ENCODE data around the gene SMYD3.

The SMYD3 gene

DNA sequence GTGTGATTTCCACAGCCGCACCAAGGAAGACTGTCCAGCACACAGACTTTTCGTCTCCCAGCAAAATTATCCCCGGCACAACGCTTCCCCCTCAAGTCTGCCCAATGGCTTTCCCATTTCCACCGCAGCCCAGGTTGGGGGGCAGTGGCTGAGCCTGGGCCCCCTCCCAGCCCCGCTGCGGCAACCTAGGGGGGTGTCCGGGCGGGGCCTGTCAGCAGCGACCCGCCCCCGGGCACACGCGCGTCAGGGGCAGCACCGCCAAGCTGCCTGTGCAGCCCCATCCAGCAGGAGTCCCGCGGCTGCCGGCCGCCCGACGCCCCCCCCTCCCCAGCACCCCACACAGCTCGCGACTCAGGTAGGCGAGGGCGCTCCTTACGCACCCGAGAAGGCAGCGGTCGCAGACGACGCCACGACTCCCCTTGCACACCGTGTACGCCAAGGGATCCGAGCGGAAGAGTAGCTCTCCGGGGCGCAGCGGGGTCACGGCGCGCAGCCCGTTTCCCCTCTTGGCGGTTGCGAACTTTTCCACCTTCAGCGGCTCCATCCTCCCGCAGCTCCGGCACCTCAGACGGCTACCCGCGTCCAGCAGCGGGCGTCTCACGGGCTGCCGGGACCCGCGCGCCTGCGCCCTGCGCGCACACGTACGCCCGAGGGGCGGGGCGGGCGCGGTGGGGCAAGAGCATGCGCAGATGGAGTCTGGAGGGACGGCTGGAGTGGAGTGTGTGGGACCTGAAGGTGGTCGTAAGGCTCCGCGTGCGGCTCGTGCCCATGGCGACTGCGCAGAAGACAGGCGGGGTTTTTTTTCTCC is at the start of gene SMYD3:
SMYD3 (minus strand) TSS at position 606 of the 808 bp plus-strand sequence.
- peak; percentile 85 for DNase-seq

DNA sequence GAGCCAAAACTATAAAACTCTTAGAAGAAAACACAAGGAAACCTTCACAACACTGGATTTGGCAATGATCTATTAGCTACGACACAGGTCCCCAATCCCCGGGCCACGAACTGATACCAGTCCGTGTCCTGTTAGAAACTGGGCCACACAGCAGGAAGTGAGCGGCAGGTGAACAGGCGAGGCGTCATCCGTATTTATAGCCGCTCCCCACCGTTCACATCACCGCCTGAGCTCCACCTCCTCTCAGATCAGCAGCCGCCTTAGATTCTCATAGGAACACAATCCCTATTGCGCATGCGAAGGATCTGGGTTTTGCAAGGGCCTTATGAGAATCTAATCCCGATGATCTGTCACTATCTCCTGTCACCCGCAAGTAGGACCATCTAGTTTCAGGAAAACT is 47.1 kb upstream of the SMYD3 start:
- no peak for DNase-seq

DNA sequence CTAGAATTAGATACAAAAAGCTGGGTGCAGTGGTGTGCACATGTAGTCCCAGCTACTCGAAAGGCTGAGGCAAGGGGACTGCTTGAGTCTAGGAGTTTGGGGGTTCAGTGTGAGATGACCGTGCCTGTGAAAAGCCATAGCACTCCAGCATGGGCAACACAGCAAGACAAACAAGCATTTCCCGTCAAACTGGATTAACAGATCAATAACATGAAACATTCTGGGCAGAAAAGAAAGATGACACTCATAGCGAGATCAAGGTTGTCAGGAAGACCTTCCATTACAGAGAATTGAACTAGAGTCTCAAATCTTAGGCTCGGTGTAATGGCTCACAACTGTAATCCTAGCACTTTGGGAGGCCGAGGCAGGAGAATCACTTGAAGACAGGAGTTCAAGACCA is 45.0 kb upstream of the SMYD3 start:
- no peak for DNase-seq

DNA sequence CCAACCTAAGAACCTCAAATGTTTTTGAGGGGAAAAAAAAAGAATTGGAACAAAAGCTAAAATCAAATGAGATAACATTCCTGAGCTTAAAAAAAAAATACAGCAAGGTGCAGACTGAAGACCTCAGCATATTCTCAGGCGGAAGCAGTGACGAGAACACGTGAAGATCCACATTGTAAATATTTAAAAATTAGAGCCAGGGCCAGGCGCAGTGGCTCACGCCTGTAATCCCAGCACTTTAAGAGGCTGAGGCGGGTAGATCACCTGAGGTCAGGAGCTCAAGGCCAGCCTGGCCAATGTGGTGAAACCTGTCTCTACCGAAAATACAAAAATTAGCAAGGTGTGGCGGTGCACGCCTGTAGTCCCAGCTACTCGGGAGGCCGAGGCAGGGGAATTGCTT is 43.3 kb upstream of the SMYD3 start:
- DNase-seq, result no peak

DNA sequence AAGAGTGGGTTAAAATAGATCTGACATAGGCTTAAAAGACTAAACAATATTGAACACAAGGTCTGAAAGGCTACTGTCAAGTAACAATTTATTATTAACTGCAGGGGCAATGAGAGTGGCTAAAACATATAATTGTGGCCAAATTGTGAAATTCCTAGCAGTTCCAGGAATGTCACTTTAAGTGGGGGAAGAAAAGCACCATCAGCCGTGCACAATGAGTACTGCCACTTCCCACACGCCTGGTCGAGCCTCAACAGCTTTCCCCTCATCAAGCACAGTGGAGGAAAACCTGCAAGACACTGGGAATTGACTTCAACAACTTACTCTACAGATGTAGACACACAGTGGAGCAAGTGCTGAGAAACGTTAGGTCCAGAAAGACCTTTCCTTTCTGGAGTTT is 42.6 kb upstream of the SMYD3 start:
- no peak for DNase-seq

DNA sequence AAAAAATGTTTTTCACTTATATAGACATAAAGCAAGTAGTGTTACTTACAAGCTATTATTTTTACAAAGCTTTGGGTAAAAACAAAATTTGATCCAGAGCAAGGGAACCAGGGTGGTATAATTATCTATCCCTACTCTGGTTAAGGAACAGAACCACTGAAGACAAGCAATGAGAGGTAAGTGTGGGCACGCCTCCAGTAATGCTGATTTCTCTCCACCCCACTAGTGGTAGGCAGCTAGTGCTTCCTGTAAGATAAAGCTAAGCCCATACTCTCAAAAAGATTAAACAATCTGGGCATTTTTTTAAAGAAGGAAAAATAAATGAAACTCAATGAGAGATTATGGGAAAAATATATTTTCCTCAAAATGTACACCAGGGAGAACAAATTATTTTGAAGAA is 36.9 kb upstream of the SMYD3 start:
- DNase-seq, result no peak

DNA sequence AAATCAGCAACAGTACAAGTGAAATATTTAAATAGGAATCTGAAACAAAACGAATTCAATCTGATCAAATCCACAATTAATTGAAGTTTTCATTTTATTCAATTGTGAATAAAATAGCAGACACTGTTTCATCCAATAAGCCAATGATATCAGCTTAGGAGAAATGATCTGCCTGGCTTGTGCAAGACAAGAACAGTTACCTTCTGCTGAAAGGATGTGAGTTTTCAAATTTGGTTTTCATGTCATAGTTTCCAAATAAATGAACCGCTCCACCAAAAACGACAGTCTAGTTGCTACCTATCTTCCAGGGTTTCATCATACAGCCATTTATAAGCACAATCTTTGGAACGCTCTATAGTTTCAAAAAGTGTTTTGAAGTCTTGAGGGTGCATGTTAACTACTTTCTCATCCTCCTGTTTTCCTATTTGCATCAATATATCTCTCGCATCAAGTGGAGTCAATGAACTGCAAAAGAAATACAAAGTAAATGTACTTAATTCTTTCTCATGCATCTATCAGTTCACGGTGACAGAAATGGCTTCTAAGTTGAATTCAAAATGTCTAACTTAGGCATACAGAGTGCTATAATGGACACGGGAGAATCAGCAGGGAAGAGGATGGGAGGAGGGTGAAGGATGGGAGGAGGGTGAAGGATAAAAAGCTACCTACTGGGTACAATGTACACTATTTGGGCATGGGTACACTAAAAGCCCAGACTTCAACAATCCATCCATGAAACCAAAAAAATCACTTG is 33.8 kb upstream of the SMYD3 start:
- DNase-seq, result no peak

DNA sequence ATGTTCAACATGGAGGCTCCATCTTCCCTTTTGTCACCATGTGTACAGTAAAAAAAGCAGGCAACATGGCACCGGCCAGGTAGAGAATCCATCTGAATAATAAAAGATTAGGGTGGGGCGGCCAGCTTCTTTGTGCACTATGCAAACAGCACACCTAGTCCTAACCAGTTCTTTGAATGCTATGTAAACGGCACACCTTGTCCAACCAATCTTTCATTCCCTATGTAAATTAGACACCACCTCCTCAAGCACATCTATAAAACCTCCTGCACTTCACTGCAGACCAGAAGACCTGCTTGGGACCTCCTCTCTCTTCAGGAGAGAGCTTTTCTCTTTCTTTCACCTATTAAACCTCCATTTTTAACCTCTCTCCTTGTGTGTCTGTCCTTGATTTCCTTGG is 30.8 kb upstream of the SMYD3 start:
- no peak for DNase-seq

DNA sequence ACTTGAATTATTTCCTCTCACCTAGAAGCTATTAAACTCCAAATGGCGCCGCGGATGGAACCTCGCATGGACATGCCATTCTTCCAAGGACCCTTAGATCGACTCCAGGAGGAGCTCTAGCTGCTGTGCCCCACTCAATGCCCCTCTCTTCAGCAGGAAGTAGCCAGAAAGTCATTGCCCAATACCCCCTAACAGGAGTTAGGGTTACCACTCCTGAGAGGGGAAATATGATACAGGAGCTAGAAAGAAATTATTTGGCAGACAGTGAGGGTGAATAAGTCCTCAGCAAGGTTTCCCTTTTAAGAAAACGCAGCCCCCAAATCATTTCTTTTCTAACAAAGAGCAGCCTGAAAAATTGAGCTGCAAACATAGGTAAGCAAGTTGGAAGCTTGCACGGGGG is 30.4 kb upstream of the SMYD3 start:
- no peak for DNase-seq

DNA sequence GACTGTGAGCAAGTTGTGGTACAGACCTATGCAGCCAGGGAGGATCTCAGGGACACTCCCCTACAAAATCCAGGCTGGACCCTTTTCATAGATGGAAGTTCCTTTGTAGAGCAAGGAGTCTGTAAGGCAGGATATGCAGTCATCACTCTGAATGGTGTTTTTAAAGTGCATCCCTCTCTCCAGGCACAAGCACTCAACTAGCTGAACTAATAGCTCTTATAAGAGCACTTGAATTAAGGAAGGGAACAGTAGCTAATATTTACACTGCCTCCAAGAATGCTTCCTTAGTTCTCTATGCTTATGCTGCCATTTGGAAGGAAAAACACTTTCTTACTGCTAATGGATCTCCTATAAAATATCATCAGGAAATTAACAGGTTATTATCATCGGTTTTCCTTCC is 27.0 kb upstream of the SMYD3 start:
- peak; percentile 96 for DNase-seq

DNA sequence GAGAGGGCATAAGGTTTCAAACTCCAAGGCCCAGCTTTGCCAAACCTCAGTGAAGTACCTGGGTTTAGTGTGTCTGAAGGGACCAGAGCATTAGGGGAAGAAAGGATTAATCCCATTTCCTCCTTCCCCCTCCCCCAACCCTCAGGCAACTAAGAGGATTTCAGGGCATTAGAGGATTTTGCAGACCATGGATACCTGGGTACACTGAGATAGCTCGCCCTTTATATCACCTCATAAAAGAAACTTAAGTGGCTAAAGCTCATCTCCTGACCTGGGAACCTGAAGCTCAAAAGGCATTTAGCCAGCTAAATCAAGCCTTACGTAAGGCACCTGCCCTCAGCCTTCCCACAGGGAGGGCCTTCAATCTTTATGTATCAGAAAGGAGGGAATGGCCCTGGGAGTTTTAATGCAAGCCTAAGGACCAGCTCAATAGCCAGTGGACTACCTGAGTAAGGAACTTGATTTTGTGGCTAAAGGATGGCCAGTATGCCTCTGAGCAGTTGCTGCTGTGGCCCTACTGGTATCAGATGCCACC is 26.4 kb upstream of the SMYD3 start:
- peak; percentile 88 for DNase-seq

DNA sequence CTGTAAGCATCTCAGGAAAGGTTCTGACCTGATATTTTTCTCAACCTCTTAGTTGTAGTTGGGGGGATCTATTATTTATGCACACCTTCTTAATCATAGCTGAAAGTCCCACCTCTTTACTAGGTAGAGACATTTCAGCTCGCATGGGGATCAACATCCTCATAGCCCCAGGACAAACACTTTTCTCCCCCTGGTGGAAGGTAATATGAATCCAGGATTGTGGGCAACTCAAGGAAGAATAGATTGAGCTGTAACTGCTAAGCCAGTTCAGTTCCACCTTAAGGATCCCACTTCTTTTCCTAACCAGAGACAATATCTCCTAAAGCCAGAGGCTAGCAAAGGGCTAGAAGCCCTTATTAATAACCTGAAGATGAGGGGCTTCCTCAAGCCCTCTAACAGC is 25.4 kb upstream of the SMYD3 start:
- no peak for DNase-seq

DNA sequence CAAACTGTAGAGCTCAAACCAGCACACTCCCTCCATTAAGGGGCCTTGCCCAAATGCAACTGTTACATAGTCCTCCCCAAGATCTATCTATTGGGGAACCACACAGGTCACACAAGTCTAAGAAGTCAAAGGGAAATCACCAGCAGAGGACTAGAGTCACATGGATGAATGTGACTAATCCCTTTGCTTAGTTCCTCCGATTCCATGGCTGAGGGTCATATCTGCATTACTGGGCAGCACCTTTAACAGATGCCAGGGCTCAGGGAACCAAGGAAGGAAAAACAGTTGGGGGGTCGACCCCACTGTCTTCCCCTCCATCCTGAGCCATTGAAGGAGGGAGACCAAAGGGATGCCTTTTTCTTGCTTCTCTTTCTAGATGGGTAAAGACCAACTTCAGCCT is 23.4 kb upstream of the SMYD3 start:
- DNase-seq, result no peak

DNA sequence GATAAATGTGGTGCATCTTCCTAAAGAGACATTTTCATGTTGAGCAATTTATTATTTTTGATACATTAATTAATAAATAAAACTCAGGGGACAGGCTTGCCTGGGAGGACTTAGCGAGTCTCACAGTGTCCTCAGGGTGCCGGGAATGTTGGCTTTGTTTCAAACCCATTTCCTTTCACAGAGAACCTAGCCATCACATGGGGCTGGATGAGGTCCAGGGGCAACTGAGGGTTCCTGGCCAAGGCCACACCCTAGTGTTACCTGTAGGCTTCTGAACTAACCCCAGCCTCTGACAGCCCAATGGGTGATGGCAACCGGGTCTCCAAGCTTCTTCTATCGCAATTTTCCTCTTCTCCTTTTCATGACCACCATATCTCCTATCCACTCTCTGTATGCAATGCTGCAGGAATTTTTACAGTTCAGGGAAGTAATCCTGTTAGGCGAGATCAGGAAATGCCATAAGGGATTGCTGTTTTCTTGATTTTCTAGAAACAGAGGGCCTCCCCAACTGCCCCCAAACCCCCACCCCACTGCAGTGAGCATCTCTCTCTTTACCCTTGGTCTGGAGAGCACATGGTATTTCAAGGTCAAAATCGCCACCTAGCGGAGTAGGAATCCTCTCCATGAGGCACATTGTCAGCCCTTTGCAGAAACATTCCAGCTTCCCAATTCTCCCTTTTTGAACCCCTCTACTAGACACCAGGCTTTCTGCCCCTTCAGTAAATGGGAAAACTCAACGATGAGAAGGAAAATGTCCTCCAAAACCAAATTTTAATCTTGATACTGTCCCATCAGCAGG is 22.1 kb upstream of the SMYD3 start:
- no peak for DNase-seq

DNA sequence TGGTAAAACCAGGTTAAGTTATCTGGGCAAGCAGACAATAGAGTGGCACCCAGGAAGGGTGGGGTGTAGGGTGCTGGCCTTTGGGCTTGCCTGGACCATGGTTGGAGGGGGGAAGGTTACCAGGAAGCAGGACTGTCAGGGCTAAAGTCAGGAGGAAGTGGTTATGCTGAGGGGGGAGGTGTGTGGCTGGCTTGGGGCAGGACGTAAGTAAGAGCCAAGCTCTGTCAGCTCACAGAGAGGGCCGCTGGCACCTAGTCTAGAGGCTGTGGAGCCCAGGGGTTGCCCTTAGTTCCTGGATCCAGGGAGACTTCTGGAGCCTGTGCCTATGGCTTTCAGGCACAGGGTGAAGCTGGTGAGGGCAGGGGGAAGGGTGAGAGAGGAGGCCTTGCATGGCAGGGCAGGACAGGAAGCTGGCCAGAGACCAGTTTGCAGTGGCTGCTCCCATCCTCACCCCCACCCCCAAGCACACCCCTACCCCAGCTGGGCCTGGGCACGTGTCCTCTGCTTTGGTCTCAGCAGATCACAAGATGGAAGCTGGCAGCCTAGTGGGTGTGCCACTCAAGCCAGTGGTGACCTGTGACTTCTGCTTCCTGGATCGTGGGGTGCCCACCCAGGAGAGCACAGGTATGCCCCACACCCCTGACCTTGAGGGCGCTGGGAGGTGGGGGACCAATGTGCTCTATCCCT is 20.5 kb upstream of the SMYD3 start:
- DNase-seq, result no peak

DNA sequence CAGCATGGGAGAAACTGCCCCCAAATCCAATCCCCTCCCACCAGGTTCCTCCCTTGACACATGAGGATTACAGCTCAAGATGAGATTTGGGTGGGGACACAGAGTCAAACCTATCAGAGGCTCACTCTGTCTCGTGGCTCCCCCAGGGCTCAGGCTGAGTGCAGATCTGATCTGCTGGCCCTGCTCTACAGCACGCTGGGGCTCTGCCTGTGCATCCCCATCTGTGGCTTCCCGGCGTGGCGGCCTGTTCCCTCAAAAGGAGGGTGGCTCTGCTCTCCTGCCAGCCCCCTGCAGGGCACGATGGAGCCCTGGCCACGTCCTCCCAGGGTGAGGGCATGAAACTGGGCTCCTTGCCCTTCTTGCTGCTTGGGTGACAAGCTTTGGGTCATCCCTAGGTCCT is 19.8 kb upstream of the SMYD3 start:
- no peak for DNase-seq

DNA sequence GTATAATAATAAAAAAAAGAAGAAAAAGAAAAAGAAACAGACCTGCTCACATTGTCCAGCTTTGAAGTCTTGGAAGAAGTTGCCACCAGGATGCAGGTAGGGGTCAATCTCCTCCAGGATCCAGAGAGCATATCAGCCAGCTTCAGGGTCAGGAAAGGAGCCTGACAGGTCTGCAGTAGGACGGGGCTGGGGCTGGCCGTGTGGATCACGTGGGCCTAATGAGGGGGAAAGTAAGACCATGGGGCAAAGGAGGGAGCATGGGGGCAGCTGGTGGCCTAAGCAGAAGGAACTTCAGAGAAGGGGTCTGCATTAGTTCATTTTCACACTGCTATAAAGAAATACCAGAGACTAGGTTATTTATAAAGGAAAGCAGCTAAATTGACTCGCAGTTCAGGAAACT is 19.3 kb upstream of the SMYD3 start:
- no peak for DNase-seq

DNA sequence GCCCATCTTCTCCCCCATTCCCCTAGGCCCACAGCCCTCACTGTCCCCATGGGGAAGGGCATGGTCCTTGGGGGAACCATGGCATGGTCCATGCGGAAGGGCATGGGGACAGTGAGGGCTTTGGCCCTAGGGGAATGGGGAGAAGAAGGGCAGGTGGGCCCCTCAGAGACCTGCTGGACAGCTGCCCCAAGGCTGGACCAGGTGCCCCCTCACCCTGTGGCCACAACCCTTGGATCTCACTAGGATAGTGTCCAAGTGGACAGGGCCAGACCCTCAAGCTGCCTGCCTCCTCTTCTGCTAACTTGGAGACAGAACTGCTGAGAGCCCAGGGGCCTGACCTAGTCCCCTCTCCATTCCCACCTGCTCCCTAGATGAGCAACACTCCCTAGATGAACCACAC is 12.4 kb upstream of the SMYD3 start:
- DNase-seq, result no peak

DNA sequence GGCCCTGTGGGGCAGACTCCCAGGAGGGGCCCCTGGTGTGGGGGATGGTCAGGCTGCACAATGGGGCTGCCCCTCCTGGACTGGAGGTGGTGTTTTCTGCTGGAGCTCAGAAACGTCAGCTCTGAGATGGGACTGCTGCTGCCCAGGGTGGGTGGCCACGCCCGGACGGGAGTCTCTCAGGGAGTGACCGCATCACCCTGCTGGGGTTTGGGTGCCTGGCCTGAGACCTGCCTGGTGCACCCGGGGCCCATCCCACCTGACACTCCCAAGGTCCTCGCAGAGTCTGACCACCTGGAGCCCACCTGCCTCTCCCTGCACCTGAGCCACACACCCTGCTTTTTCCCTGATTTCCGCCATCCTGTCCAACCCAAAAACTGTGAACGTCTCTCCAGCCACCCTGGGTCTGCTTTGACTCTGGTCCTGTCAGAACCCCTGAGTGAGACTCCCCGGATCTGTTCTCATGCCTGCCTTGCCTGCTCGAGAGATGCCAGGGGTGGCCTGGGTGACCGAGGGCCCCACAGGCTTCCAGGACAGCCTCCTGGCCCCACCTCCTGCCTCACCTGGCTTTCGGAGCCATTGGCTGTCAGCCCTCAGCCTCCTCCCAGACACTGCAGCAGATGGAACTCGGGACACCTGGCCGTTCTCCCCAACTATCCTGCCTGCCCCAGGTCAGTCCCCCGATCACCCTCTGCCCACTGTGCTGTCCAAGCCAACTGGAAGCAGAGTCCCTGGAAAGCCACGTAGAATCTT is 11.6 kb upstream of the SMYD3 start:
- DNase-seq, result no peak

DNA sequence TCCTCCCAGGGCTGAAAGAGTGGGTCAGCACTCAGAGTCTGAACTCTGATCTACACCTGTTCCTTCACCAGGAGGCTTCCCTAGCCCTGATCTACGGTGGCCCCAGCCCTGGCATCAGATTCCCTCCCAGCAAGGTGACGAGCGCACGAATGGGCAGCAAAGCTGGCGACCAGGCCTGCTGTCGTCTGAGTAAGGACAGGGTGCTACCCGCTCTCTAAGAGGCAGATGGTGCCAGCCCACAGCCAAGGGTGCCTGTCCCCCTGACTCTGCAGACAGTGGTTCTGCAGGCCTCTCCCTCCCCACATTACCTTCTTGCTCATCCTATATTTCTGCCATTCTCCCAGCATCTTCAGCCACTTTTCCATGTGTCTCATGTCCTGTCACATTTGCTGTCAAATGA is 10.3 kb upstream of the SMYD3 start:
- DNase-seq, result no peak

DNA sequence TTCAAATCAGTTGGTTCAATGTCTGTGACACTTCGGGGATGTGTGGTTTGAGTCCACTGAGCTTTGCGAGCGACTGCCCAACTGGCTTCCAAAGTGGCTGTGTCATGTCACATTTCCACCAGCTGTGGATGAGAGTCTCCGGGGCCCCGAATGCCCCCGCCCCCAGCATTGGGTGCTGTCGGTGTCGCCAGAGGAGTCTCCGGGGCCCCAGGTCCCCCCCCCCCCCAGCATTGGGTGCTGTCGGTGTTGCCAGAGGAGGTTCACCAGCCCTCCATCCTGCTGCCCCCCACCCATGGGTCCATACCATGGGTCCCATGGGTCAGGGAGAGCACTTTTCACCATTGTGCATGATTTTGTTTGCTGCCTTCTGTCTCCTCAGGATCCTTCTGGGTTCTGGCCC is 9.0 kb upstream of the SMYD3 start:
- no peak for DNase-seq

DNA sequence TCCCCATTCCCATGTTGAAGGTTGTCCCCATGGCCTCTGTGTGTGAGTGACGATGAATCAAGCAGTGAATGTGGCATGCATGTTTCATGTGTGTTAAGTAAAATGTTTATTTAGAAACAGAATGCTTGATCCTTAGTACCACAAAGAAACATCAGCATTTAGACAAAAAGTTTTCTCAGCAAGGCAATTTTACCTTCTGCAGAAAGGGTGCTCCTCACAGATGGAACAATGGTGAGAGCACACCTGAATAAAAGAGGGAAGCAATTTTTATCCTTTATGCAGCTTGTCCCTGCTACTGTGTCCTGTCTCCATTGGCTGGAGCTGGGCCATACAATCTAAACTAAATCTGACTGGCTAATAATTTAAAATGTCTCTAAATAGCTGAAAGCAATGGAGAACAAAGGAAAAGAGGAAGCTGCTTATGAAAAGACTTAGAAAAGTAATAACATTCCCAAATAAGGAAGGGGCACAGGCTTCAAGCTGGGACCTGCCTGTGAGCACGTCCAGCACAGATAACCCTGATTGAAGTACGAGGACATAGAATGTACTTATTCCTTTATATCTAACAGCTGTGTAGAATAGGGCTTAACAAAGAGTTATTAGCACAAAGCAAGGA is 8.4 kb upstream of the SMYD3 start:
- no peak for DNase-seq

Measured in DMS79 treated with DMSO at 0.1 percent for 48 hours (cell line).